Limb (tissue), 2 donors: ENCODE data around the gene GM2A.
"Not testable (repeated sequence)": the region's sequence is repeated elsewhere in the genome, so short reads cannot be mapped to it uniquely, and the experiment has no call there.

Experiments used
- DNase-seq, 2 donors: peaks; one replicate each; pipeline ENCODE4 v3.0.0-alpha.2; 2016; ENCODE audit errors: extremely low spot score in 2 of 2

Gene GM2A

GRCh38 chr5:151227918-151228447 lies 25.0 kb upstream of the GM2A start:
- no peak for DNase-seq

- DNase-seq = no peak
These were observed 24.0 kb upstream of the GM2A start for GRCh38 chr5:151228986-151229385.

GRCh38 chr5:151230048-151230680 lies 22.8 kb upstream of the GM2A start:
- DNase-seq = no peak

- no peak for DNase-seq
These were observed 21.6 kb upstream of the GM2A start for GRCh38 chr5:151231359-151231758.

- no peak for DNase-seq
These were observed 19.3 kb upstream of the GM2A start for GRCh38 chr5:151233616-151234085.

- DNase-seq = peak; percentile 8 to 38
These were observed 18.3 kb upstream of the GM2A start for GRCh38 chr5:151234476-151235238.

- DNase-seq = not testable (repeated sequence)
These were observed 17.8 kb upstream of the GM2A start for GRCh38 chr5:151235239-151235571.

- DNase-seq = no peak
These were observed 16.1 kb upstream of the GM2A start for GRCh38 chr5:151236888-151237287.

- DNase-seq = no peak
These were observed 15.3 kb upstream of the GM2A start for GRCh38 chr5:151237685-151238084.

- DNase-seq = peak; percentile 8 to 34
These were observed 14.7 kb upstream of the GM2A start for GRCh38 chr5:151238303-151238741.

GRCh38 chr5:151239237-151239861 lies 13.6 kb upstream of the GM2A start:
- DNase-seq = peak; percentile 79 to 82

- DNase-seq = not testable (repeated sequence)
These were observed 12.6 kb upstream of the GM2A start for GRCh38 chr5:151240268-151240835.

GRCh38 chr5:151240924-151241635 lies 11.9 kb upstream of the GM2A start:
- no peak for DNase-seq

- DNase-seq = no peak
These were observed 9.9 kb upstream of the GM2A start for GRCh38 chr5:151243127-151243526.

- no peak for DNase-seq
These were observed 9.4 kb upstream of the GM2A start for GRCh38 chr5:151243564-151243963.

GRCh38 chr5:151244206-151244605 lies 8.8 kb upstream of the GM2A start:
- no peak for DNase-seq

- no peak for DNase-seq
These were observed 7.2 kb upstream of the GM2A start for GRCh38 chr5:151245680-151246219.

GRCh38 chr5:151248651-151249050 lies 4.3 kb upstream of the GM2A start:
- no peak for DNase-seq

- no peak for DNase-seq
These were observed 3.7 kb upstream of the GM2A start for GRCh38 chr5:151249281-151249680.

- DNase-seq = no peak
These were observed 2.5 kb upstream of the GM2A start for GRCh38 chr5:151250346-151251000.
